Mesodermal cell (in vitro differentiated cells): ENCODE measurements around the gene BCAS1.

ENCODE experiments used
- H3K27ac ChIP-seq: 2 replicates; pipeline ENCODE4 v1.7.0; 2013; ENCODE audit warnings: mild to moderate bottlenecking, low read depth, low read length, moderate library complexity; ENCODE audit not compliant: severe bottlenecking
- H3K36me3 ChIP-seq: 2 replicates; pipeline ENCODE4 v1.7.1; 2013; ENCODE audit warnings: mild to moderate bottlenecking, low read length, moderate library complexity; ENCODE audit not compliant: control insufficient read depth, insufficient read depth
- H3K4me1 ChIP-seq: one replicate; pipeline ENCODE4 v1.7.1; 2013; ENCODE audit warnings: mild to moderate bottlenecking, low read length; ENCODE audit not compliant: insufficient read depth, control insufficient read depth, poor library complexity, severe bottlenecking
- H3K4me3 ChIP-seq: 2 replicates; pipeline ENCODE4 v1.7.0; 2013; ENCODE audit warnings: low read length, control low read depth, mild to moderate bottlenecking; ENCODE audit not compliant: insufficient read depth, poor library complexity, severe bottlenecking; ENCODE audit errors: extremely low read depth
- H3K9me3 ChIP-seq: 2 replicates; pipeline ENCODE4 v1.7.1; 2013; ENCODE audit warnings: mild to moderate bottlenecking, low read length, moderate library complexity; ENCODE audit not compliant: control insufficient read depth
- WGBS, 2 experiments: methylation state at CpG; one replicate each; pipeline ENCODE4 v1.1.5; 2013; ENCODE audit warnings: missing lambda C conversion rate in 2 of 2; ENCODE audit not compliant: insufficient coverage in 2 of 2; 5-methylcytosine and 5-hydroxymethylcytosine counted together

BCAS1 gene

DNA sequence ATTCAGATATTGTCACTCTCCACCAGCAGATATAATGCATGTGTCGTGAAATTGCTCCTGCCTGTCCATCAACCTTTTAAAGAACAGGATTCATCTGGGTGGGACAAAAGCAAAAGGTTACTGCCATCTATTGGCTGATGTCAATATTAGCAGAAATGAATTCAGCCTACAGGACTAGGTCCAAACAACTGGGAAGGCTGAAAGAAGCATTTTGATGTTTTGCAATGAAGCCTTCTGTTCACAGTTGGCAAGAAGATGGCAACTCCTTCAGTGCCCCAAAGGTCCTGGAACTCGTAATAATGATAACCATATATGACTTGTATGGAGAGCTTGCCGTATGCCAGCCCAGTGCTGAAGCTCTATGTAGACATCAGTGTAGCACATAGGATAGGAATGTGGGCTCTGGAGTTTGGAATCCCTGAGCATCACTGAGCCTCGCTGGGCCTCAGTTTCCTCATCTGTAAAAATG lies 7.5 kb downstream of the BCAS1 start:
- no peaks in the 10 kb centered on the region for H3K9me3 ChIP-seq
- WGBS, 2 experiments = 61 to 85% methylated on average over 2 to 4 of the region's 4 CpGs
- H3K36me3 ChIP-seq = no peaks in the 10 kb centered on the region
- H3K4me3 ChIP-seq = no peak overlapping the region
- H3K4me1 ChIP-seq = no peaks in the 10 kb centered on the region
- no peak overlapping the region for H3K27ac ChIP-seq

DNA sequence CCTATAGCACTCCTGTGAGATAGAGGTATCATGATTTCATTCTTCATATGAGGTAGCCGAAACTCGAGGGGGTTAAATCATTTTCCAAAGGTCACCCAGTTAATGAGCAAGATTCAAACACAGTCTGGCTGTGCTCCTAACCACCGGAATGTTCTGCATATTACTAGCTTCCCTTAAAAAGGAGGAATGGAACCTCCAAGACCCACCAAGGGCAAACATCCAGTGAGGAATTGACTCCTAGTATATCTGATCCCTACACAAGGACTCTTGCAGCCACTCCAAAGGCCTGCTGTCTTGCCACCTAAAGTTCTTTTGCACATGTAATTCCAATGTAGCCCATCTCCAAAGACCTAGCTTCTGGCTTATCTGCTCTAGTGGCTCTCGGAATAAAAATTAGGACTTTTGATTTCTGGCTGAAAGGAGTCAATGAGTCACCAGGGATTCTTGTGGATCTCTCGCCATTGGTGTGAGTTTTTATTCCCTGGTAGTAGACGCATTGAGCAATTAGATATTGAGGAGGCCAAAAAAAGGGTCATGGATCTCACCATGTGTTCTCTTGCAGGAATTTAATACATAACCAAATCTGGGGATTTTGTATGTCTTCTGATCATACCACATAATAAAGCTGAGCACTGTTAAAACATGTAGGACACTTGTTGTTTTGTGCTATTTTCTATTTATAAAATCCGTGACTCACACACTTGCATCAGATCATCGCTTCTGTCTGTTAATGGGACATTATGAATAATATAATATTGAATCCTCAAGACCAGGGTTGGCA lies 9.1 kb downstream of the BCAS1 start:
- Histone ChIP-seq H3K36me3 (no peaks in the 10 kb centered on the region), H3K27ac (no peak overlapping the region), H3K9me3 (no peaks in the 10 kb centered on the region), H3K4me1 (no peaks in the 10 kb centered on the region), H3K4me3 (no peak overlapping the region)
- 64 to 67% methylated on average over 2 to 5 of the region's 8 CpGs for WGBS, 2 experiments

GRCh38 chr20:54059691-54060364 lies 10.6 kb downstream of the BCAS1 start:
- H3K9me3 ChIP-seq = no peaks in the 10 kb centered on the region
- H3K36me3 ChIP-seq = no peaks in the 10 kb centered on the region
- 83 to 96% methylated on average over 2 to 3 of the region's 6 CpGs for WGBS, 2 experiments
- no peaks in the 10 kb centered on the region for H3K4me1 ChIP-seq
- H3K27ac ChIP-seq = no peak overlapping the region
- H3K4me3 ChIP-seq = no peak overlapping the region

- H3K36me3 ChIP-seq = no peaks in the 10 kb centered on the region
- H3K4me3 ChIP-seq = no peak overlapping the region
- H3K9me3 ChIP-seq = no peaks in the 10 kb centered on the region
- no peaks in the 10 kb centered on the region for H3K4me1 ChIP-seq
- WGBS, 2 experiments = 87 to 96% methylated on average over 5 to 14 of the region's 16 CpGs
- H3K27ac ChIP-seq = no peak overlapping the region
These were observed 11.8 kb downstream of the BCAS1 start for GRCh38 chr20:54058420-54059139.

DNA sequence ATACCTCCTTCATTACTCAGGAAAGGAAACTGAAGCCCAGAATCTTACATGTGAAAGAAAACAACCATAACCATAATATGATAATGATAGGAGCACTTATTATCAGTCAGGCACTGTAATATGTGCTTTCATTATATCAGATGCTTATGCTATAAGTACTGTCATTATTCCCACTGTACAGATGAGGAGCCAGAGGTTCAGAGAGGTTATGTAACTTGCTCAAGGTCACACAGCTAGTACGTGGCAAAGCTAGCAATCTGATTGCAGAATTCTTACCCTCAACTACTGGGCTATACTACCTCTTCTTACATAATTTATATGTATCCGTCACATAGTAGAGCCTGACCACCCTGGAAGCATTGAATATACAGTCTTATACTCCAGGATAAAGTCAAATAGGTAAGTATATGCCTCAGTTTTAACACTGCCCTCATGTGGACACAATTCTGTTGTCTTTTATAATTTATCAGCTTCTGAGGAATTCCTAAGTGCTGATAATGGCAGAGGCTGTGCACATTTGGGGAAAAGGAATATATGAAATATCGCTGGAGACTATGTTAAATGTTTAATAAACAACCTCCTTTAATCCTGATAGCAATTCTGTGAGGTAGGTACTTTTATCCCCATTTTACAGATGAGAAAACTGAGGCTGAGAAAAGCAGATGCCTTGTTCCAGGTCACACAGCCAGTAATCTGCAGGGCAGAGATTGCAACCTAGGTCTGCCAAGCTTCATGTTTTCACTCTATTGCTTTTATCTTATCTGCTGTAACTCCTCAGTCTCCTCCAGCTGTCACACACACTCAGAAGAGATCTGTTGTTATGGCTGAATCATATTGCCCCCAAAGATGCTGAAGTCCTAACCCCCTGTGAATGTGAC lies 13.4 kb downstream of the BCAS1 start:
- Histone ChIP-seq H3K4me1 (no peaks in the 10 kb centered on the region), H3K4me3 (no peak overlapping the region), H3K36me3 (no peaks in the 10 kb centered on the region), H3K9me3 (no peaks in the 10 kb centered on the region), H3K27ac (no peak overlapping the region)
- WGBS, 2 experiments = 83% methylated on average over 1 of the region's 3 CpGs; no CpG with 5 or more reads in 1 of the 2 experiments

DNA sequence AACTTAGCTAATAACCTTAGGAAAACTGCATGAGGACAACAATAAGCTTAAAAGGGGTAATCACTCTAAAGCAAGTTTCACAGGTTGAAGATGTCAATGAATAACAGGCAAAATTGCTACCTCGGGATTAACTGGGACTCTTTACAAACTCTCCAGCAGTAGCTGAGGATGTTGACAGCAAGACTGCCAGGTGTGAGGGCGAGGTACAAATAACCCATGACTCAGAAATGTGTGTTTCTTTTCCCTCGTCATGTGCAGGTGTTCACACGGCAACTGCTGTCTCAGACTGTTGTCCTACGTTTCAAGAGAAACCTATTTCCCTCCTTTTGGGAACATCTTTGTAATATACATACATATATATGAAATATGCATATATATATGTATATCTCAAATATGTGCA lies 15.9 kb downstream of the BCAS1 start:
- H3K27ac ChIP-seq = no peak overlapping the region
- no peak overlapping the region for H3K4me3 ChIP-seq
- WGBS, 2 experiments = 75 to 92% methylated on average over 2 to 3 of the region's 5 CpGs
- H3K36me3 ChIP-seq = no peaks in the 10 kb centered on the region
- no peaks in the 10 kb centered on the region for H3K9me3 ChIP-seq
- H3K4me1 ChIP-seq = no peaks in the 10 kb centered on the region

- Histone ChIP-seq H3K36me3 (no peaks in the 10 kb centered on the region), H3K9me3 (no peaks in the 10 kb centered on the region), H3K27ac (no peak overlapping the region), H3K4me1 (no peaks in the 10 kb centered on the region), H3K4me3 (no peak overlapping the region)
- WGBS, 2 experiments = 80% methylated on average over 1 of the region's 2 CpGs; no CpG with 5 or more reads in 1 of the 2 experiments
These were observed 19.3 kb downstream of the BCAS1 start for GRCh38 chr20:54051068-54051467.

GRCh38 chr20:54048891-54049545 lies 21.4 kb downstream of the BCAS1 start:
- no peaks in the 10 kb centered on the region for H3K36me3 ChIP-seq
- WGBS, 2 experiments = 83% methylated on average over 2 of the region's 3 CpGs; no CpG with 5 or more reads in 1 of the 2 experiments
- no peak overlapping the region for H3K4me3 ChIP-seq
- no peaks in the 10 kb centered on the region for H3K4me1 ChIP-seq
- no peak overlapping the region for H3K27ac ChIP-seq
- H3K9me3 ChIP-seq = no peaks in the 10 kb centered on the region

DNA sequence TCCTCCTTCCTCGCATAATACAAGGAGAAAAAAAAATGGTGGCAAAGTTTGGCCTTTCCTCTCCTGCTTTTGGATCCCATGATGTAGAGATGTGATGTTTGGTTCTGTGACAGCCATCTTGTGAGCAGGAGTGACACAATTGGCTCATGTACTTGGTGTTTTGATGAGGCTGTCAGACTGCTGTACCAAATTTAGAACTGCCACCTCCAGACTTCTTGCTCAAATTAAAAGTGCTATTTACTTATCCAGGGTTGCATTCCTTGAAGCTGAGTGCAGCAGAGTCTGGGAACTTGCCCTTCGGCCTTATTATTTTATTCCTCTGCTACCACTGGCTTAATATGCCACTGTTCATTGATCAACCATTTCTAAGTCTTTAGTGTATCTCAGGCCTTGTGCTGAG lies 21.9 kb downstream of the BCAS1 start:
- Histone ChIP-seq H3K36me3 (no peaks in the 10 kb centered on the region), H3K4me3 (no peak overlapping the region), H3K4me1 (no peaks in the 10 kb centered on the region), H3K27ac (no peak overlapping the region), H3K9me3 (no peaks in the 10 kb centered on the region)
- whole genome bisulfite sequencing, 2 experiments = 96 to 100% methylated on average over 1 to 2 of the region's 2 CpGs

- Histone ChIP-seq H3K27ac (no peak overlapping the region), H3K36me3 (no peaks in the 10 kb centered on the region), H3K9me3 (no peaks in the 10 kb centered on the region), H3K4me1 (no peaks in the 10 kb centered on the region), H3K4me3 (no peak overlapping the region)
- WGBS, 2 experiments = no CpG with 5 or more reads among the region's 1 CpG
These were observed 22.7 kb downstream of the BCAS1 start for GRCh38 chr20:54047720-54048119.
